T-helper 22 cell (primary cell): ENCODE measurements around the gene ZNF382.

ENCODE experiments used
- DNase-seq: peaks from one replicate; pipeline ENCODE4 v3.0.0-alpha.2; 2020; ENCODE audit warnings: low read depth

ZNF382 gene

DNA sequence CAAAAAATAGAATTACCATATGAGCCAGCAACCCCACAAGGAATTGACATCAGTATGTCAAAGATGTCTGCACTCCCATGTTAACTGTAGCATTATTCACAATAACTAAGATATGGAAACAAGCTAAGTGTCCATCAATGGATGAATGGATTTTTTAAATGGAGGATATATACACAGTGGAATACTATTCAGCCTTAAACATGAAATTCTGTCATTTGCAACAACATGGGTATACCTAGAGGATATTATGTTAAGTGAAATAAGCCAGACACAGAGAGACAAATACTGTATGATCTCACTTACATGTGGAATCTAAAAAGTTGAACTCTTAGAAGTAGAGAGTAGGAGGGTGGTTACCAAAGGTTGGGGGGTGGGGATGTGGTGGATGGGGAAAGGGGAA is 74.3 kb downstream of the ZNF382 start:
- no peak for DNase-seq
